Measurements from ENCODE around the gene SLAMF1.
"Not testable (repeated sequence)": the region's sequence is repeated elsewhere in the genome, so short reads cannot be mapped to it uniquely, and the experiment has no call there.

The SLAMF1 gene

GRCh38 chr1:160646711-160647328, at the start of gene SLAMF1:
Gene SLAMF1 (minus strand): TSS chr1:160647044. CDS start chr1:160646945, 99 bp downstream.
- no peak for FAIRE-seq

GRCh38 chr1:160692390-160692789, 45.5 kb upstream of the SLAMF1 start:
- not testable (repeated sequence) for FAIRE-seq

- no peak for FAIRE-seq
Observed at GRCh38 chr1:160685266-160685665, 38.4 kb upstream of the SLAMF1 start.

GRCh38 chr1:160682983-160683865, 36.4 kb upstream of the SLAMF1 start:
- FAIRE-seq: no peak

GRCh38 chr1:160681891-160682140, 35.0 kb upstream of the SLAMF1 start:
- FAIRE-seq: no peak

- no peak for FAIRE-seq
Observed at GRCh38 chr1:160681066-160681890, 34.4 kb upstream of the SLAMF1 start.

- no peak for FAIRE-seq
Observed at GRCh38 chr1:160680399-160680798, 33.6 kb upstream of the SLAMF1 start.

GRCh38 chr1:160679893-160680292, 33.0 kb upstream of the SLAMF1 start:
- no peak for FAIRE-seq

- FAIRE-seq: no peak
Observed at GRCh38 chr1:160676869-160677597, 30.2 kb upstream of the SLAMF1 start.

GRCh38 chr1:160675641-160676410, 29.0 kb upstream of the SLAMF1 start:
- FAIRE-seq: no peak

- no peak for FAIRE-seq
Observed at GRCh38 chr1:160674415-160674814, 27.6 kb upstream of the SLAMF1 start.

GRCh38 chr1:160672789-160673695, 26.2 kb upstream of the SLAMF1 start:
- no peak for FAIRE-seq

GRCh38 chr1:160671603-160672517, 25.0 kb upstream of the SLAMF1 start:
- FAIRE-seq: no peak

GRCh38 chr1:160670701-160671100, 23.9 kb upstream of the SLAMF1 start:
- no peak for FAIRE-seq

- FAIRE-seq: no peak
Observed at GRCh38 chr1:160669802-160670201, 23.0 kb upstream of the SLAMF1 start.

GRCh38 chr1:160669276-160669675, 22.4 kb upstream of the SLAMF1 start:
- no peak for FAIRE-seq

GRCh38 chr1:160667896-160668295, 21.1 kb upstream of the SLAMF1 start:
- FAIRE-seq: no peak

- FAIRE-seq: no peak
Observed at GRCh38 chr1:160666079-160666442, 19.2 kb upstream of the SLAMF1 start.

- no peak for FAIRE-seq
Observed at GRCh38 chr1:160665330-160666078, 18.7 kb upstream of the SLAMF1 start.
